Left hindlimb (tissue), 1 donor: ENCODE results near the gene DCAF17.
"Not testable (repeated sequence)": the region's sequence is repeated elsewhere in the genome, so short reads cannot be mapped to it uniquely, and the experiment has no call there.

Experiments
- DNase-seq: peaks from one replicate; pipeline ENCODE4 v3.0.0-alpha.2; 2018

DCAF17 gene

DNA sequence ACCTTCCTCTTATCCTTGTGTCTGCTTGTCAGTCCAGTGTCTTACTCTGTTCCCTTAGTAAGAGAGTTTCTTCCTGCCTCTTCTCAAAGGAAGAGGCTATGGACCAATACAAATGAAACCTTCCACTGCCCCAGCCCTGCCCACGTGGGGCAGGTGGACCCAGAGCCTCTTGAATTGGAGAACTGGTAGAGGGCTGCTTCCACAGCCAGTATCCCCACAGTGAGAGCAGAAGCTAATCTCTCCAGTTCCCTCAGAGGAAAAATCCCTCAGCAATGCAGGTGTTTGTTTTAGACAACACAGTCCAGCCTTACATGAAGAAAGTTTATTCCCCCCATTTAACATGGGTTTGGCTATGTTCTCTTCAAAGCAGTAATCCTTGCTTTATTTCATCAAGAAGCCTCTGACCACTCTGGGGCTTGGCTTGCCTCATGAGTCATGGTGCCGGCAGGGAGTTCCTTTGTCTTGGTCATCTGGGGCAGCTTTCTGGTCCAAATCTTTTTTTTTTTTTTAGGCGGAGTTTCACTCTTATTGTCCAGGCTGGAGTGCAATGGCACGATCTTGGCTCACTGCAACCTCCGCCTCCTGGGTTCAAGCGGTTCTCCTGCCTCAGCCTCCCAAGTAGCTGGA lies 81.8 kb downstream of the DCAF17 start:
- DNase-seq = no peak

- DNase-seq = no peak
Observed at GRCh38 chr2:171516793-171517192, 82.8 kb downstream of the DCAF17 start.

- no peak for DNase-seq
Observed at GRCh38 chr2:171520471-171520870, 86.4 kb downstream of the DCAF17 start.

GRCh38 chr2:171521361-171522051 lies 87.5 kb downstream of the DCAF17 start:
- DNase-seq = no peak

GRCh38 chr2:171522052-171522787 lies 88.2 kb downstream of the DCAF17 start, which contains the start of gene CYBRD1:
CYBRD1 (plus strand) TSS chr2:171522474; CDS start chr2:171522546, 72 bp downstream.
- peak; percentile 92 for DNase-seq

DNA sequence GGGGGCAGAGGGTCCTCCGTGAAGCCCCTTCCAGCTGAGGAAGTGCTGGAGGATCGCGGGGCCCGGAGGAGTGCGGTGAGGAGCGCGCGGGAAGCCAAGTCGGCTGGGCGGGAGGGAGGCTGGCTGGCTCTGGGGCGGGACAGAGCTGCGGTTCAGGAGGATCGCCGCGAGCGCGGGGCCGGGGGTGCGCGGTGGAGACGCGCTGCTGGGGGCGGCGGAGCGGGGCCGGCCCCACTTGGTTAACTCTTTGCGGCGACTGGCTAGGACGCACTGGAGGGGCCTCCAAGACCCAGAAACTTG lies 88.7 kb downstream of the DCAF17 start:
- DNase-seq = peak; percentile 78

GRCh38 chr2:171523088-171524017 lies 89.3 kb downstream of the DCAF17 start:
- DNase-seq = peak; percentile 89

- DNase-seq = no peak
Observed at GRCh38 chr2:171524018-171524401, 90.0 kb downstream of the DCAF17 start.

DNA sequence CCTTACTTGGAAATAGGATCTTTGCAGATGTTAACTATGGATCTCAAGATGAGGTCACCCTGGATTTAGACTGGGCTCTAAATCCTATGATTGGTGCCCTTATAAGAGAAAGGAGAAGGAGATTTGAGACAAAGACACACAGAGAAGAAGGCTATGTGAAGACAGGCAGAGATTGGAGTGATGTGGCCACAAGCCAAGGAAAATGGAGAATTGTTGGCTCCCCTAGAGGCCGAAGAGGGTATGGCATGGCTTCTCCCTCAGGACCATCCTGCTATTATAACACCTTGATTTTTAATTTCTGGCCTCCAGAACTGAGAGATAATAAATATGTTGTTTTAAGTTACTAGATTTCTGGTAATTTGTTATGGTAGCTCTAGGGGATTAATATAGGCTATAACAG lies 95.9 kb downstream of the DCAF17 start:
- DNase-seq = no peak

DNA sequence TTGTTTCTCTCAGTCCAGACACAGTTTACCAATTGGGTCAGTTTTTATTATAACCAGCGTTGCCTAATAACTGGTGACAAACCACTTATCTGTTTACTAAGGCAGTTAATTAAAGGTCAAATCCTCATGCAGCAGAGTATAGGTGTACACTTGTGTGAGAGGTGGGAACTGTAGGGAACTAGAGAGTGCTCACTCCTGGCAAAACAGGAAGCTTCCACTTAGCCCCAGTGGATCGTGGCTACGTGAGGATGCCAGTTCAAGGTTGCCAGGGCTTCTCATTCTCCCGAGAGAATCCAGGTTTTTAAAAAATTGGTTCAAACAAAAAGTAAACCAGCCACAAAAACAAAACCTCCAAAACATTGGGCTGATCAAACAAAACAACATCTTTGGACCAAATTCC lies 96.4 kb downstream of the DCAF17 start:
- DNase-seq = no peak

DNA sequence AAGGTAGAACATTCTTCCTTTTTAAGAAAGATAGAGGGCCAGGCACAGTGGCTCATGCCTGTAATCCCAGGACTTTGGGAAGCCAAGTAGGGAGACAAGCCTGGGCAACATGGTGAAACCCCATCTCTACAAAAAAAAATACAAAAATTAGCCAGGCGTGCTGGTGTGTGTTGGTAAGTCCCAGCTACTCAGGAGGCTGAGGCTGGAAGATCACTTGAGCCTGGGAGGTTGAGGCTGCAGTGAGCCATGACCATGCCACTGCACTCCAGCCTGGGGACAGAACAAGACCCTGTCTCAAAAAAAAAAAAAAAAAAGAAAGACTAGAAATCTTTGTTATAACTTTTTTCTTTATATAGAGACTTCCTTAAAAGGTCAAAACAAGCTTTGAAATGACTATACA lies 96.8 kb downstream of the DCAF17 start:
- DNase-seq = not testable (repeated sequence)

DNA sequence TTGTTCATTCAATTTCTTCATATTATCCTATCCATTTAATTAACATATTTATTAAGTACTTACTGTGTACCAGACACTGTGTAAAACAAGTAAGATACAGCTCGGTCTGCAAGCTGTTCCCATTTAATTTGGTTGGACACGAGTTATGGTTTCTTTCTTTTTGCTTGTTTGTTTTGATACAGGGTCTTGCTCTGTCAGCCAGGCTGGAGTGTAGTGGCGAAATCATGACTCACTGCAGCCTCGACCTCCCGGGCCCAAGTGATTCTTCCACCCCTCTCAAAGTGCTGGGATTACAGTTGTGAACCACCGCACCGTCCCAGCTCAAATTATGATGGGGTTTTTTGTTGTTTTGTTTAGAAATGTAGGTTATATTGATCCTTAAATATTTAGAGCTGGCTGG lies 97.3 kb downstream of the DCAF17 start:
- no peak for DNase-seq

DNA sequence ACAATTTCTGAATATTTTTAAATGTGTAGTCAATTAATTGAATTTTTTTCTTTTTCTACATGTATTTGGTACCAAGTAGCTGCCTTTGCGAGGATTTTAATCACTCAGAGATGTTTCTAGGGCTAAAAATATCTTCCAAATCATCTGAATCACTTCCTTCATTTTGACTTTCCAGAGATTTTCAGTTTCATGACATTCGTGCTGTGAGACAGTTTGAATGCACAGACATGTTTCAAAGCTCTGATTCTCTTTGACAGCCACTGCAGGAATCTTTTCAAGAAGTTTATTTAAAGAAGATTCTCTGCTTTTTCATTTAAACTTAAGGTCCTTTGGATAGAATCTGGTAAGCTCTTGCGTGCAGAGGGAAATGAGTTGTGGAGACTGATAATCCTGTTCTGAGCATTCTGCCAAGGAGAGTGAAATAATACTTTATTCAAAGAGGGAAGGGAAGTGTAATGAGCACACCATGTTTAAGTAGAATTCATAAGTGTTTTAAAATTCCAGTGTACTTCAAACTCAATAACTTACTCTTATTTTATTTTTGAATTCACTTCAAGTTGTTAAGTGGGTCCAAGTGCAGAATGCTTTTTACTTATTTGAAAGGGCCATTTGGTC lies 97.9 kb downstream of the DCAF17 start:
- no peak for DNase-seq

- no peak for DNase-seq
Observed at GRCh38 chr2:171533331-171533730, 99.3 kb downstream of the DCAF17 start.
